ENCODE results near the gene ADRA2B. TPM values are rescaled to one million over a fixed set of nuclear protein-coding genes. Genes with fewer than 3 reads are reported as not detected.
"Not testable (repeated sequence)": the region's sequence is repeated elsewhere in the genome, so short reads cannot be mapped to it uniquely, and the experiment has no call there.

The ADRA2B gene
- polyA plus RNA-seq, 1 donor (not counting 4 experiments of a cell fraction or from before 2014, with no cell fraction given): not detected

DNA sequence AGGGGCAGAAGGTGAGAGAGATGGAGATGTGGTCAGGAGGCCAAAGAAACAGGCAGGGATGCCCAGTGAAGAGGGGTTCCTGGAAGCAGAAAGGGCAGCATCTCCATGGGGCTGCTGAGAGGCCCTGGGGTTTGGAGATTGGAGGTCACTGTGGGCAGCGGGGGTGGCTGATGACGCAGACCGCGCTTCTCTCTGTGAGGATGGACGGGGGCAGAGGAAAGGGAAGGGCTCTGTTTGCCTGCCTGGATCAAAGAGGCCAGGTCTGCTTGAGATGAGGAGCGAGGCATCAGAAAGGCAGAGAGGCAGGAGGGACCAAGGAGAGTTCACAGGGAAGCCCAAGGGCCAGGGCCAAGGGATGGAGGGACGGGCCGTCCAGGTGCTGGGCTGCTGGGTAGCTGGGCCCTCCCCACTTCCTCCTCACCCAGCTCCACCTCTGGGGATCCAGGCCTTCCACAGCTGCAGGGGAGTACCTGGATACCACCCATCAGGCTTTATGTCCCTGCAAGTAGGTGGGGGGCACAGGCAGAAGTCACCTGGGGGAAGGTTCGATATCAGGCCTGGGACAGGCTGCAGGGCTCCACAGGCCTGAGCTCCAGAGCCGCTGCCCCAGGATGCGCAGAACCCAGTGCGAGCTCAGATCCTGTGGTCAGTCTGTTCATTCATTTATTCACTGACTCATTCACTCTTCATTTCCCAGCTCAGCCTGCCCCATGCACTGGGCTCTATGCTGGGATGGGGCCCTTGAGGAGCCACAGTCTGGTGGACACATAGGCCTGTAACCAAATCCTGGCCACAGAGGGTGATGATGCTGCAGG lies 30.6 kb downstream of the ADRA2B start:
- Histone ChIP-seq H2AFZ (ENCODE audit: control insufficient read depth, low read length) (no peak overlapping the region), H3K4me2 (ENCODE audit: control insufficient read depth, extremely low read depth, insufficient read depth, low read depth, low read length) (no peak overlapping the region), H3K4me1 (ENCODE audit: control insufficient read depth, extremely low read depth, insufficient read depth, low read length) (no peaks in the 10 kb centered on the region), H3K27ac (ENCODE audit: control insufficient read depth, insufficient read depth, low read length) (no peak overlapping the region), H3K79me2 (ENCODE audit: control insufficient read depth, insufficient read depth, low read length) (no peaks in the 10 kb centered on the region), H4K20me1 (ENCODE audit: control insufficient read depth, extremely low read depth, insufficient read depth, low read length) (no peaks in the 10 kb centered on the region), H3K36me3 (ENCODE audit: control insufficient read depth in 2 of 2, extremely low read depth in 1 of 2, insufficient read depth in 2 of 2, low read length in 2 of 2) (no peaks in the 10 kb centered on the region), H3K27me3 (ENCODE audit: control insufficient read depth, extremely low read depth, insufficient read depth, low read length) (peaks cover 6% of the 10 kb centered on the region), H3K9me3 (ENCODE audit: control insufficient read depth, low read depth, low read length) (no peaks in the 10 kb centered on the region), H3K9me1 (ENCODE audit: control insufficient read depth, extremely low read depth, insufficient read depth, low read length) (no peaks in the 10 kb centered on the region), H3K4me3 (ENCODE audit: control insufficient read depth in 2 of 3, extremely low read depth in 1 of 3, insufficient read depth in 2 of 3, low read depth in 1 of 3, low read length in 3 of 3) (no peak overlapping the region), H3K9ac (ENCODE audit: control insufficient read depth, extremely low read depth, insufficient read depth, low read length) (no peak overlapping the region)
- FAIRE-seq: no peak
- dilution Hi-C loops (cut with MboI; ENCODE audit: extremely low pct_ligation_motif_present, low sequenced_read_pairs): no loop called here
- TF ChIP-seq, protein P1, sequence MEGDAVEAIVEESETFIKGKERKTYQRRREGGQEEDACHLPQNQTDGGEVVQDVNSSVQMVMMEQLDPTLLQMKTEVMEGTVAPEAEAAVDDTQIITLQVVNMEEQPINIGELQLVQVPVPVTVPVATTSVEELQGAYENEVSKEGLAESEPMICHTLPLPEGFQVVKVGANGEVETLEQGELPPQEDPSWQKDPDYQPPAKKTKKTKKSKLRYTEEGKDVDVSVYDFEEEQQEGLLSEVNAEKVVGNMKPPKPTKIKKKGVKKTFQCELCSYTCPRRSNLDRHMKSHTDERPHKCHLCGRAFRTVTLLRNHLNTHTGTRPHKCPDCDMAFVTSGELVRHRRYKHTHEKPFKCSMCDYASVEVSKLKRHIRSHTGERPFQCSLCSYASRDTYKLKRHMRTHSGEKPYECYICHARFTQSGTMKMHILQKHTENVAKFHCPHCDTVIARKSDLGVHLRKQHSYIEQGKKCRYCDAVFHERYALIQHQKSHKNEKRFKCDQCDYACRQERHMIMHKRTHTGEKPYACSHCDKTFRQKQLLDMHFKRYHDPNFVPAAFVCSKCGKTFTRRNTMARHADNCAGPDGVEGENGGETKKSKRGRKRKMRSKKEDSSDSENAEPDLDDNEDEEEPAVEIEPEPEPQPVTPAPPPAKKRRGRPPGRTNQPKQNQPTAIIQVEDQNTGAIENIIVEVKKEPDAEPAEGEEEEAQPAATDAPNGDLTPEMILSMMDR (optimal IDR thresholded peaks at IDR 0.05 in 1 of 3, IDR thresholded peaks at IDR 0.05 in 1 of 3, conservative IDR thresholded peaks at IDR 0.05 in 1 of 3; ENCODE audit: extremely low read depth in 1 of 3, insufficient read depth in 2 of 3, low read length in 3 of 3): no peak
- TF ChIP-seq EZH2 (IDR thresholded peaks at IDR 0.05; ENCODE audit: low read length): no peak
- no peak for DNase-seq (ENCODE audit: low read depth, low spot score)

DNA sequence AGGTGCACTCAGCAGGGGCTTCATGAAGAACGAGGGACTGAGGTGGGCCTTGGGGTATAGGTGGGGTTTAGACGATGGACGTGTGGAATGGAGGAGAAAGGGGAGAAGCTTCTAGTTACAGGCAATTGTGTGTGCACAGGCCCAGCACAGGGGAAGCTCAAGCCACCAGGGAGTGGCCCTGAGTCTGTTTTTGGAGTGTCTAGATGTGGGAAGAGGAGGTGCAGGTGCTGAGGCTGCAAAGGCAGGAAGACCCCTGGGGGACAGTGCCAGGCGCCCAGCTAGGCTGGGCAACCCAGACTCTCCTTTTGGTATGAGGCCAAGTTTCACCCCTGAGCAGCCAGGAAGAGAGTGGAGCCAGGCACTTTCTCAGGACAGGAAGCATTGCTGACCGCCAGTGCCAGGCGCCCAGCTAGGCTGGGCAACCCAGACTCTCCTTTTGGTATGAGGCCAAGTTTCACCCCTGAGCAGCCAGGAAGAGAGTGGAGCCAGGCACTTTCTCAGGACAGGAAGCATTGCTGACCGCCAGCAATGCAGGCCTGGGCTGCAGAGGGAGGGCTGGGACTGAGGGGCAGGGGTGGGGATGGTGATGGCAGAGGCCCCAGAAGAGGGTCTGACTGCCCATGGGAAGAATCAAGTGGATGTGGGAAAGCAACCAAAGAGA lies 31.4 kb downstream of the ADRA2B start:
- H3K4me1 ChIP-seq (ENCODE audit: control insufficient read depth, extremely low read depth, insufficient read depth, low read length); dilution Hi-C loops (cut with MboI; ENCODE audit: extremely low pct_ligation_motif_present, low sequenced_read_pairs); H3K4me3 ChIP-seq (ENCODE audit: control insufficient read depth in 2 of 3, extremely low read depth in 1 of 3, insufficient read depth in 2 of 3, low read depth in 1 of 3, low read length in 3 of 3): not testable (repeated sequence)

More for the DNA sequence above, 31.4 kb downstream of the ADRA2B start:
- not testable (repeated sequence) for H3K9me1 ChIP-seq (ENCODE audit: control insufficient read depth, extremely low read depth, insufficient read depth, low read length); H3K27ac ChIP-seq (ENCODE audit: control insufficient read depth, insufficient read depth, low read length); FAIRE-seq; H3K9ac ChIP-seq (ENCODE audit: control insufficient read depth, extremely low read depth, insufficient read depth, low read length); H2AFZ ChIP-seq (ENCODE audit: control insufficient read depth, low read length); H3K36me3 ChIP-seq (ENCODE audit: control insufficient read depth in 2 of 2, extremely low read depth in 1 of 2, insufficient read depth in 2 of 2, low read length in 2 of 2); H3K79me2 ChIP-seq (ENCODE audit: control insufficient read depth, insufficient read depth, low read length); H3K4me2 ChIP-seq (ENCODE audit: control insufficient read depth, extremely low read depth, insufficient read depth, low read depth, low read length); H4K20me1 ChIP-seq (ENCODE audit: control insufficient read depth, extremely low read depth, insufficient read depth, low read length); DNase-seq (ENCODE audit: low read depth, low spot score); H3K27me3 ChIP-seq (ENCODE audit: control insufficient read depth, extremely low read depth, insufficient read depth, low read length); H3K9me3 ChIP-seq (ENCODE audit: control insufficient read depth, low read depth, low read length)
